HG03575 (cell line): ENCODE data around the gene ZNF3.

Experiments used
- ATAC-seq: cut with Tn5 transposase; IDR thresholded peaks from one replicate; pipeline ENCODE4 v1.9.1; 2021; ENCODE audit not compliant: unreplicated experiment, insufficient number of reproducible peaks, low FRiP score; ENCODE audit errors: extremely low read depth

ZNF3 gene

GRCh38 chr7:100111914-100112313, 30.4 kb upstream of the ZNF3 start:
- no peak for ATAC-seq

GRCh38 chr7:100111156-100111555, 29.6 kb upstream of the ZNF3 start:
- ATAC-seq = no peak

GRCh38 chr7:100109521-100110163, 28.1 kb upstream of the ZNF3 start:
- ATAC-seq = no peak

DNA sequence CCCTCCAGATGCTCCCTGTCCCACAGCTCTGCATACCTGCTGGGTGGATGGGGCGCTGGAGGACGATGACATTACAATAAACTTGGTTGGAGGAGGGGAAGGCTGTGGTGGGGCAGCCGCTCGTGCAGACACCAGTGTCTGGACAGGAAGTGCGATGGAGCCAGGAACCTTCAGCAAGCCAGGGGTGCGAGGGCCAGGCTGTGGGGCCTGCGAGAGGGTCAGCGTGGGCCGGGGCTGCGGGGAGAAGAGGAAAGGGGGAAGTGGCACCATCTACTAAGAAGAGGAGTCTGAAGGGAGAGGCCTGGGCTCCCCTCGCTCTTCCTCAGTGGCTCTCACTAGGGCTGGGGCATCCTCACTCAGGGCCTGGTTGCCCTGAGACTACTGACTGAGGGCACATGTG, 26.4 kb upstream of the ZNF3 start:
- ATAC-seq = no peak

DNA sequence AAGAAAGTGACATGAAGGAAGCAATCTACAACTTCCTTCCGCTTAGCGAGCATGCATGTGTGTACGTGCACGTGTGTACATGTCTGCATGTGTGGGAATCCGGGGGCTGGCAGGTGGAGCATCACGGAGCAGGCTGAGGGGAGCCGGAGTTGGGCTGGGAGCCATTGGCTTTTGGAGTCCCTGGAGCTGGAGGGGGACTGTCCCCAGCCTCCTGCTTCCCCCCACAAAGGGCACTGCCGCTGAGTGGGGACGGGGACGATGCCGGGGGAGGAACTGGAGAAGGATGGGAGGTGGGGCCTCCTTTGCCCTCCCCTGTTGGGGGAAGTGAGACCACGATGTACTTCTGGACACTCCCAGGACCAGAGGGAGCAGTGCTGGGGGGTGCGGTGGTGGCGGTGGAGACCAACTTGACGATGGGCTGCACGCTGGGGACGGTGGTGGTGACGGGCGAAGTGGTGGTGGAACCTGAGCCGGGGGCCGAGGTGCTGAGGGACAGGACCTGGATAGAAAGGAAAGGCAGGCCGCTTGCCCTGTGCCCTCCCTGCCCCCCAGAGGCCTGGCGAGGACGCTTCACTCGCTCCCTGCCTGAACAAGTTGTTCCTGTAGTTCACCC, 25.7 kb upstream of the ZNF3 start:
- ATAC-seq = no peak

- ATAC-seq = no peak
Measured at GRCh38 chr7:100106633-100107032, 25.1 kb upstream of the ZNF3 start.

- no peak for ATAC-seq
Measured at GRCh38 chr7:100105534-100105933, 24.0 kb upstream of the ZNF3 start.

DNA sequence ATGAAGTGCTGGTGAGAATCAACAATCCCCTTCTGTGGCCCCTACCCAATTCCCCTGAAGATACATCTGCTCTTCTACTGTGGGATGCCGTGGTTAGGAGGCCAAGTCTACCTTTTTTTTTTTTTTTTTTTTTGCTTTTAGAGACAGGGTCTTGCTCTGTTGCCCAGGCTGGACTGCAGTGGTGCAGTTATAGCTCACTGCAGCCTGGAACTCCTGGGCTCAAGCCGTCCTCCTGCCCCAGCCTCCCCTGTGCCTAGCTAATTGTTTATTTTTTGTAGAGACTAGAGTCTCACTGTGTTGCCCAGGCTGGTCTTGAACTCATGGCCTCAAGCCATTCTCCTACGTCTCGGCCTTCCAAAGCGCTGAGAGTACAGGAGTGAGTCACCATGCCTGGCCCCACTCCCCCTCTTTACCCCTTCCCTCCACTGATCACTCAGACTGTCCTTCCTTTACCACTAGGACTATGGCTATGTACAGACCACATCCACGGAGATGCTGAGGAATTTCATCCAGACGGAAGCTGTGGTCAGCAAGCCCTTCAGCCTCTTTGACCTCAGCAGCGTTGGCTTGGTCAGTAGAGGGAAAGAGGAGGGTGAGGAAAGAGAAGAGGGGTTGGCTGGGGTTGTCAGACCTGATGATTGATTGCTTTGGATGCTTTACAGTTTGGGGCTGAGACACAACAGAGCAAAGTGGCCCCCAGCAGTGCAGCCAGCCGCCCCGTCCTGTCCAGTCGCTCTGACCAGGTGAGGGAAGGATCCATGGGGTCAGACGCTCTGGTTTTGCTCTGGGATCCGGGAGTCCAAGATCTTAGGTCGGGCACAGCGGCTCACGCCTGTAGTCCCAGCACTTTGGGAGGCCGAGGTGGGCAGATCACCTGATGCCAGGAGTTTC, 21.7 kb upstream of the ZNF3 start:
- ATAC-seq = no peak

GRCh38 chr7:100101016-100101862, 19.7 kb upstream of the ZNF3 start, which contains the start of the genes AP4M1 and MCM7:
Gene AP4M1, plus strand, starts transcription at chr7:100101643. Its CDS starts 72 bp downstream, at chr7:100101715.
Gene MCM7, minus strand, starts transcription at chr7:100101397. Its CDS starts 103 bp downstream, at chr7:100101294.
- peak; percentile 48 for ATAC-seq

DNA sequence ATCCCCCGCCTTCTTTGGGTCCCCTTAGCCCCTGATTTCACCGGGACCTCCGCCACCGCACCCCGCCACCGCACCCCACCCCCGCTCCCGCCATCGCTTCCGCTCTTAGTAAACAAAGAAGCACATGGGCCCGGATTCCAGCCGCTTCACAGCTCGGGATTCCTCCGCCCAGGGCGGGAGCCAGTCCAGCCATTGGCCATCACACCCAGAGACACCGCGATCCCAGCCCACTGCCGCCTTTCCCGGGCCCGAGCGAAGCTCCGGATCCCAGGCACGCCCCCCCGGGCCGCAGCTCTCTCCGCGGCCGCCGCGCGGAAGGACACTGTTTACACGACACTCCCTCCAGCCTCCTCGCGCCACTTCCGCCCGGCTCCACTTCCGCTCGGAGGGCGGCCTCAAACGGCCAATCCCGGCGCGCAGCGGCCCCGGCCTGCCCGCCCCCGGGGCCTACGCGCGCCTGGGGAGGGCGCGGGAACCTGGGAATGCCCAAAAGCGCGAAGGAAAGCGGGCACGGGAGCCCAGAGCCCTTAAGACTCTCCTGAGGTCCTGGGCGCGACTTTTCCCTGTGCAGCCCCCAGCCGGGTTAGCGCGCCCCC, 19.0 kb upstream of the ZNF3 start:
- no peak for ATAC-seq

DNA sequence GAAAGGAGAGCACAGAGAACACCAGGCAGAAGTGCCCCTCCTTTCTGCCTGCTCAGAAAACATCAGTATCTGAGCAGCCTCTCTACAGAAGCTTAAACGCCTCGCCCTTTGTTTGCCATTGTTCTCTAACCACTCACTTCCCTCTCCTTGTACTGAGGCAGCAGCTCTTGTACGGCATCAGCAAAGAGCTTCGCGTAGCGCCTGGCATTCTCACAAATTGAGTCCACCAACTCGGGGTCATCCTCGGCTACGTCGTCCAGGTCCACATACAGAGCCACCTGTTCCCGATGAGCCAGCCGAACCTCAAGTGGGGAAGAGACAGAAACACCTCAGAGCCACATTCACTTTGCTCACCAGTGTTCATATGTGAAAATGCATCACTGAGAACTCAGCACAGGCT, 17.9 kb upstream of the ZNF3 start:
- ATAC-seq = no peak

DNA sequence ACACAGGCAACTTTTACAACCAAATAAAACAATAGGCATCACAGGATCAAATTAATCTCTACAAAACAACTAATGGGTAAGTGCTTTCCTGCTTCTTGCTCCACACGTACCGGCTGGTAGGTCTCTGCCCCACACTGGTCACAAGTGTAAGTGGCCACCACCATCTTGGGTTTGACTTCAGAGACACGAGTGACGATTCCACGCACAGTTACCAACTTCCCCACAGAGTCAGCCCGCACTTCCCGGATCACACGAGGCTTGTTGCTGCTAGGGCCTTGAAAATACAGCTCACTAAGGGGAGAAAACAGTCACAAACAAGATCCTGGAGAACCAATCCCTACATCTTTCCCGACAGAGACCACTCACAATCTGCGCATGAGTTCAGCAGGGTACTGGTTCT, 17.4 kb upstream of the ZNF3 start:
- ATAC-seq = no peak

DNA sequence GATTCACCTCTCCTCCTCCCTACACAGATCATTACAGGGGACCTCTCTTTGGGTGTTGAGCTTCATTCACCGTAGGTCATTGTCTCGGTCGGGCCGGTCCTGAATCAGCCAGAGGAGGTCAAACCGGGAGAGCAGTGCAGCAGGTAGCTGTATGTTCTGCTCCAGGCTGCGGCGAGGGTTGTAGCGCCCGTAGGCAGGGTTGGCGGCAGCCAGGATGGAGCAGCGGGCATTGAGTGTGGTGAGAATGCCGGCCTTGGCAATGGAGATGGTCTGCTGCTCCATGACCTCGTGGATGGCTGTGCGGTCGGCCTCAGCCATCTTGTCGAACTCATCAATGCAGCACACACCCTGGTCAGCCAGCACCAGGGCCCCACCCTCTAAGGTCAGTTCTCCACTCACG, 14.2 kb upstream of the ZNF3 start:
- ATAC-seq = no peak

- no peak for ATAC-seq
Measured at GRCh38 chr7:100095289-100095688, 13.8 kb upstream of the ZNF3 start.

GRCh38 chr7:100093925-100094486, 12.5 kb upstream of the ZNF3 start:
- ATAC-seq = no peak

- no peak for ATAC-seq
Measured at GRCh38 chr7:100093498-100093897, 12.0 kb upstream of the ZNF3 start.

DNA sequence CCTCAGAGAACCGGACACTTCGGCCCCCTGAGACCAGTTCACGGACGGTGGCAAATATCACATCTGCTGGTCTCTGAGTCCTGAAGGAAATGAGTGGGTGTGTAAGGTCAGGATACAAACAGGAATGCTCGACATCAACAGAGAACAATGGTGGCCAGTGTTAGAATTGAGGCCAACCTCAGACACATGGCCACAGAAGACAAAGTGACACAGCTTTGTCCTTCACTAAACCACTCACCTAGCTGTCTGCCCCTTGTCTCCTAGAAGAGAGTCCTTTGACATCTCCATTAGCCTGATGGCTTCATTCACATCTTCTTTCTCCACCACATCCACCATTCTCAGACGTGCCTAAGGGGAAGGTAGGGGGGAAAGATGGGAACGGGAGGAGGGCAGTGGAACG, 11.5 kb upstream of the ZNF3 start:
- no peak for ATAC-seq

DNA sequence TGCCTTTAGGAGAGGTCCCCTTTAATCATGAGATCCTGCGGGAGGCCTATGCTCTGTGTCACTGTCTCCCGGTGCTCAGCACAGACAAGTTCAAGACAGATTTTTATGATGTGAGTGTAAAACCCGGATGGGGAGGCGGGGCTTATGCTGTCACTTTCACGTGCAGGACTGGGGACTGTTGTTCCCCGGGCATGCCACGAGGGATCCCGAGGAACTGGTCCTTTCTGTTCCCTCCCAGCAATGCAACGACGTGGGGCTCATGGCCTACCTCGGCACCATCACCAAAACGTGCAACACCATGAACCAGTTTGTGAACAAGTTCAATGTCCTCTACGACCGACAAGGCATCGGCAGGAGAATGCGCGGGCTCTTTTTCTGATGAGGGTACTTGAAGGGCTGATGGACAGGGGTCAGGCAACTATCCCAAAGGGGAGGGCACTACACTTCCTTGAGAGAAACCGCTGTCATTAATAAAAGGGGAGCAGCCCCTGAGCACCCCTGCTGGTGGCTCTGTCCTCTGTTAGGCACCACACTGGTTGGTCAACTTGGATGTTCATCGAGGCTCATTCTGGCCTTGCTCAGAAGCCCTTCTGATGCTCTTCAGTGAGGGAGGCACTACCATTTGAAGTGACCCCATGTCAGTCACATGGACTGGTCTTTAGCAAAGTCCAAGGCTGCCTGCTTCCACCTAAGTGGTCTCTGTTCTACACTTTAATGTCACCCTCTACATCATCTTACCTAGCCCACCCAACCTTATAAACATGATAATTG, 10.1 kb upstream of the ZNF3 start:
- no peak for ATAC-seq
